WTC11 (cell line): Measurements from ENCODE around the gene SH3PXD2A. TPM values are rescaled to one million over a fixed set of nuclear protein-coding genes. Genes with fewer than 3 reads are reported as not detected.

ENCODE experiments used
- ATAC-seq: fragments of 200-7000 bp; cut with Tn5 transposase; 2 replicates; pipeline ENCODE4 v1.10.0; 2021; ENCODE audit warnings: mild to moderate bottlenecking, moderate library complexity
- CTCF ChIA-PET: fragments of 300-600 bp; sonication (Branson Sonifier 250); formaldehyde crosslinking; loops from one replicate; lab custom pipeline; 2021; ENCODE audit warnings: antibody characterized with exemption; lab: Charles Lee
- POLR2A ChIA-PET: fragments of 350-600 bp; sonication (Branson Sonifier 250); formaldehyde crosslinking; loops from one replicate; lab custom pipeline; 2021; ENCODE audit warnings: antibody characterized with exemption; lab: Charles Lee
- DNase-seq: peaks from one replicate; pipeline ENCODE4 v3.0.0; 2021; ENCODE audit warnings: low spot score
- H3K27ac Mint-ChIP-seq: 2 replicates; pipeline ENCODE4 v1.8.0; 2021; ENCODE audit warnings: mixed read lengths
- H3K27me3 Mint-ChIP-seq: 2 replicates; pipeline ENCODE4 v1.8.0; 2021; ENCODE audit warnings: low read depth, mild to moderate bottlenecking, moderate library complexity, mixed read lengths
- H3K36me3 Mint-ChIP-seq: 2 replicates; pipeline ENCODE4 v1.8.0; 2021; ENCODE audit warnings: mixed read lengths
- H3K4me1 Mint-ChIP-seq: 2 replicates; pipeline ENCODE4 v1.8.0; 2022; ENCODE audit warnings: mixed read lengths
- H3K4me3 Mint-ChIP-seq: 2 replicates; pipeline ENCODE4 v1.8.0; 2021; ENCODE audit warnings: mild to moderate bottlenecking, moderate library complexity, mixed read lengths
- H3K9me3 Mint-ChIP-seq: 2 replicates; pipeline ENCODE4 v1.8.0; 2021; ENCODE audit warnings: mixed read lengths
- EMX1 ChIP-seq: fragments of 250-450 bp; sonication (Bioruptor Pico); IDR thresholded peaks from 2 replicates; pipeline ENCODE4 v1.8.0; 2021; ENCODE audit warnings: mild to moderate bottlenecking
- GRHL2 ChIP-seq: fragments of 250-450 bp; sonication (Bioruptor Pico); IDR thresholded peaks from 2 replicates; pipeline ENCODE4 v1.8.0; 2022; ENCODE audit warnings: mild to moderate bottlenecking, moderate library complexity; ENCODE audit not compliant: insufficient replicate concordance, severe bottlenecking
- MYBL2 ChIP-seq: sonication (generic); formaldehyde crosslinking; IDR thresholded peaks from 2 replicates; pipeline ENCODE4 v1.8.1; 2023; ENCODE audit warnings: mild to moderate bottlenecking, moderate library complexity, missing genetic modification reagents
- NFATC4 ChIP-seq: fragments of 250-450 bp; sonication (Bioruptor Pico); IDR thresholded peaks from 2 replicates; pipeline ENCODE4 v1.9.0; 2021; ENCODE audit warnings: mild to moderate bottlenecking
- NFE2L1 ChIP-seq: sonication (generic); formaldehyde crosslinking; IDR thresholded peaks from 2 replicates; pipeline ENCODE4 v1.8.1; 2023; ENCODE audit warnings: missing genetic modification reagents
- NR1H2 ChIP-seq: sonication (generic); formaldehyde crosslinking; IDR thresholded peaks from 2 replicates; pipeline ENCODE4 v1.9.0; 2021; ENCODE audit warnings: mild to moderate bottlenecking, moderate library complexity, missing genetic modification reagents
- NR2C2 ChIP-seq: sonication (generic); formaldehyde crosslinking; IDR thresholded peaks from 2 replicates; pipeline ENCODE4 v1.8.0; 2022; ENCODE audit warnings: mild to moderate bottlenecking, missing genetic modification reagents
- NR3C1 ChIP-seq: sonication (generic); formaldehyde crosslinking; conservative IDR thresholded peaks from 2 replicates; pipeline ENCODE4 v1.8.1; 2023; ENCODE audit warnings: low read depth, mild to moderate bottlenecking, missing genetic modification reagents
- PRRX2 ChIP-seq: fragments of 250-450 bp; sonication (Bioruptor Pico); IDR thresholded peaks from 2 replicates; pipeline ENCODE4 v1.8.0; 2021; ENCODE audit warnings: mild to moderate bottlenecking
- SMAD4 ChIP-seq: sonication (generic); formaldehyde crosslinking; IDR thresholded peaks from 2 replicates; pipeline ENCODE4 v1.8.0; 2022; ENCODE audit warnings: mild to moderate bottlenecking, missing genetic modification reagents
- TCF7 ChIP-seq: sonication (generic); formaldehyde crosslinking; IDR thresholded peaks from 2 replicates; pipeline ENCODE4 v1.8.0; 2022; ENCODE audit warnings: mild to moderate bottlenecking, low read depth, missing genetic modification reagents, moderate library complexity
- TP53 ChIP-seq: sonication (generic); formaldehyde crosslinking; IDR thresholded peaks from 2 replicates; pipeline ENCODE4 v1.8.1; 2023; ENCODE audit warnings: mild to moderate bottlenecking, missing genetic modification reagents
- ZNF138 ChIP-seq: sonication (generic); formaldehyde crosslinking; conservative IDR thresholded peaks from 2 replicates; pipeline ENCODE4 v1.8.1; 2022; ENCODE audit warnings: mild to moderate bottlenecking, moderate library complexity, missing genetic modification reagents
- total RNA-seq: library from RNA; stranded (reverse); gene quantifications from 3 replicates; pipeline ENCODE4 v1.2.3, GENCODE V29; 2021
- TF ChIP-seq, protein P1 (sequence below): sonication (generic); formaldehyde crosslinking; IDR thresholded peaks from 2 replicates; pipeline ENCODE4 v1.8.1; 2023; ENCODE audit warnings: mild to moderate bottlenecking, missing genetic modification reagents, moderate library complexity
- TF ChIP-seq, protein P2 (sequence below): sonication (generic); formaldehyde crosslinking; conservative IDR thresholded peaks from 2 replicates; pipeline ENCODE4 v1.8.1; 2022; ENCODE audit warnings: mild to moderate bottlenecking, missing genetic modification reagents
- TF ChIP-seq, protein P3 (sequence below): fragments of 250-450 bp; sonication (Bioruptor Pico); IDR thresholded peaks from 2 replicates; pipeline ENCODE4 v1.9.0; 2021; ENCODE audit warnings: mild to moderate bottlenecking
- TF ChIP-seq, protein P4 (sequence below): sonication (generic); formaldehyde crosslinking; IDR thresholded peaks from 2 replicates; pipeline ENCODE4 v1.8.0; 2022; ENCODE audit warnings: mild to moderate bottlenecking, missing genetic modification reagents
- TF ChIP-seq, protein P5 (sequence below): sonication (generic); formaldehyde crosslinking; IDR thresholded peaks from 2 replicates; pipeline ENCODE4 v1.8.1; 2023; ENCODE audit warnings: mild to moderate bottlenecking, missing genetic modification reagents
- TF ChIP-seq, protein P6 (sequence below): fragments of 200-600 bp; IDR thresholded peaks from 2 replicates; pipeline ENCODE4 v1.8.0; 2022; ENCODE audit warnings: antibody characterized with exemption

Gene SH3PXD2A
- total RNA-seq, 1 experiment from 2014 or later = 15.7 TPM

DNA sequence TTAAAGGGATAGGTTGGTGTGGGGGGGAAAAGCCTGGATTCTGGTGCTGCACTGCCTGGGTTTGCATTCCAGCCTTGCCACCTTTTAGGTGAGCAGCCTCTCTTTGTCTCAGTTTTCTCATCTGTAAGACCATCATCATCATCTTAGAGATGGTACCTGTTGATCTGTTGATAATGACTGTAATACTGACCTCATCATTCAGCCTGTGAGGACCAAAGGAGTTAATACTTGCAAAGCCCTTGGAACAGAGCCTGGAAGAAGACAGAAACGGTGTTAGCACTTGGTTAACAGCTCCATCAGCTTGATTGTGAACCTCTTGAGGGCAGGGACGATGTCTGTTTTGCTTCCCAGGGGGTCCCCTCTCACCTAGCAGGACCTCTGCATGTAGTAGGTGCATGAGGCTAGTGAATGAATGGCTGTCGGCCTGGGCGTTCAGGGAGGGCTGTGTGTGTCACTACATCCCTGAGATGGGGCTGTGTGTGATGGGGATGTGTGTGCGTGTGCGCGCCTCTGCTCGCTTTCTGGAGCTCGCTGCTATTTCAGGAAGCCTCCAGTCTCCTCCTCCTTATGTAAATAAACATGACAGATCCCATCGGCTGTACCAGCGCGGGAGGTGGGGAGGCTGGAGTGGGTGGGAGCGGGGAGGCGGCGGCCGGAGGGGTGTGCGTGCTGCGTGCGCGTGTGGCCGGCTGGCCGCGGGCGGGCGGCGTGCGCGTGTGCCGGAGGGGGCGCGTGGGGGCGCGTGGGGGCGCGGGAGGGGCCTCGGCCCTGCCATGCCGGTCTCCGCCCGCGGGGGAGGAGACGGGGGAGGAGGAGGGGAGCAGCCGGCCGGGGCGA is 300.7 kb downstream of the SH3PXD2A start:
- H3K9me3 Mint-ChIP-seq = no peaks in the 10 kb centered on the region
- 0 out of 2 replicates have a peak, but pooled peaks cover 3% of the 10 kb centered on the region for H3K4me1 Mint-ChIP-seq
- ATAC-seq (peak; percentile 79), DNase-seq (peak; percentile 62)
- H3K27me3 Mint-ChIP-seq = peaks cover 26% of the 10 kb centered on the region
- POLR2A ChIA-PET = no interaction called here
- no peak overlapping the region for H3K27ac Mint-ChIP-seq
- H3K4me3 Mint-ChIP-seq = peak overlapping the region; percentile 71
- TF ChIP-seq NFATC4 (no peak), NR2C2 (CRISPR knock-in tag) (no peak), ZNF138 (CRISPR knock-in tag) (no peak), SMAD4 (CRISPR knock-in tag) (no peak), MYBL2 (CRISPR knock-in tag) (no peak), TCF7 (CRISPR knock-in tag) (no peak), PRRX2 (CRISPR knock-in tag) (no peak), NFE2L1 (CRISPR knock-in tag) (no peak), NR3C1 (CRISPR knock-in tag) (no peak), TP53 (CRISPR knock-in tag) (no peak), GRHL2 (CRISPR knock-in tag) (no peak), NR1H2 (no peak), EMX1 (CRISPR knock-in tag) (no peak)
- TF ChIP-seq, protein P1, sequence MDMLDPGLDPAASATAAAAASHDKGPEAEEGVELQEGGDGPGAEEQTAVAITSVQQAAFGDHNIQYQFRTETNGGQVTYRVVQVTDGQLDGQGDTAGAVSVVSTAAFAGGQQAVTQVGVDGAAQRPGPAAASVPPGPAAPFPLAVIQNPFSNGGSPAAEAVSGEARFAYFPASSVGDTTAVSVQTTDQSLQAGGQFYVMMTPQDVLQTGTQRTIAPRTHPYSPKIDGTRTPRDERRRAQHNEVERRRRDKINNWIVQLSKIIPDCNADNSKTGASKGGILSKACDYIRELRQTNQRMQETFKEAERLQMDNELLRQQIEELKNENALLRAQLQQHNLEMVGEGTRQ (CRISPR knock-in tag) = no peak
- TF ChIP-seq, protein P2, sequence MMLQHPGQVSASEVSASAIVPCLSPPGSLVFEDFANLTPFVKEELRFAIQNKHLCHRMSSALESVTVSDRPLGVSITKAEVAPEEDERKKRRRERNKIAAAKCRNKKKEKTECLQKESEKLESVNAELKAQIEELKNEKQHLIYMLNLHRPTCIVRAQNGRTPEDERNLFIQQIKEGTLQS = no peak
- TF ChIP-seq, protein P3, sequence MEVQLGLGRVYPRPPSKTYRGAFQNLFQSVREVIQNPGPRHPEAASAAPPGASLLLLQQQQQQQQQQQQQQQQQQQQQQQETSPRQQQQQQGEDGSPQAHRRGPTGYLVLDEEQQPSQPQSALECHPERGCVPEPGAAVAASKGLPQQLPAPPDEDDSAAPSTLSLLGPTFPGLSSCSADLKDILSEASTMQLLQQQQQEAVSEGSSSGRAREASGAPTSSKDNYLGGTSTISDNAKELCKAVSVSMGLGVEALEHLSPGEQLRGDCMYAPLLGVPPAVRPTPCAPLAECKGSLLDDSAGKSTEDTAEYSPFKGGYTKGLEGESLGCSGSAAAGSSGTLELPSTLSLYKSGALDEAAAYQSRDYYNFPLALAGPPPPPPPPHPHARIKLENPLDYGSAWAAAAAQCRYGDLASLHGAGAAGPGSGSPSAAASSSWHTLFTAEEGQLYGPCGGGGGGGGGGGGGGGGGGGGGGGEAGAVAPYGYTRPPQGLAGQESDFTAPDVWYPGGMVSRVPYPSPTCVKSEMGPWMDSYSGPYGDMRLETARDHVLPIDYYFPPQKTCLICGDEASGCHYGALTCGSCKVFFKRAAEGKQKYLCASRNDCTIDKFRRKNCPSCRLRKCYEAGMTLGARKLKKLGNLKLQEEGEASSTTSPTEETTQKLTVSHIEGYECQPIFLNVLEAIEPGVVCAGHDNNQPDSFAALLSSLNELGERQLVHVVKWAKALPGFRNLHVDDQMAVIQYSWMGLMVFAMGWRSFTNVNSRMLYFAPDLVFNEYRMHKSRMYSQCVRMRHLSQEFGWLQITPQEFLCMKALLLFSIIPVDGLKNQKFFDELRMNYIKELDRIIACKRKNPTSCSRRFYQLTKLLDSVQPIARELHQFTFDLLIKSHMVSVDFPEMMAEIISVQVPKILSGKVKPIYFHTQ = no peak
- TF ChIP-seq, protein P4, sequence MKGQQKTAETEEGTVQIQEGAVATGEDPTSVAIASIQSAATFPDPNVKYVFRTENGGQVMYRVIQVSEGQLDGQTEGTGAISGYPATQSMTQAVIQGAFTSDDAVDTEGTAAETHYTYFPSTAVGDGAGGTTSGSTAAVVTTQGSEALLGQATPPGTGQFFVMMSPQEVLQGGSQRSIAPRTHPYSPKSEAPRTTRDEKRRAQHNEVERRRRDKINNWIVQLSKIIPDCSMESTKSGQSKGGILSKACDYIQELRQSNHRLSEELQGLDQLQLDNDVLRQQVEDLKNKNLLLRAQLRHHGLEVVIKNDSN (CRISPR knock-in tag) = no peak
- TF ChIP-seq, protein P5, sequence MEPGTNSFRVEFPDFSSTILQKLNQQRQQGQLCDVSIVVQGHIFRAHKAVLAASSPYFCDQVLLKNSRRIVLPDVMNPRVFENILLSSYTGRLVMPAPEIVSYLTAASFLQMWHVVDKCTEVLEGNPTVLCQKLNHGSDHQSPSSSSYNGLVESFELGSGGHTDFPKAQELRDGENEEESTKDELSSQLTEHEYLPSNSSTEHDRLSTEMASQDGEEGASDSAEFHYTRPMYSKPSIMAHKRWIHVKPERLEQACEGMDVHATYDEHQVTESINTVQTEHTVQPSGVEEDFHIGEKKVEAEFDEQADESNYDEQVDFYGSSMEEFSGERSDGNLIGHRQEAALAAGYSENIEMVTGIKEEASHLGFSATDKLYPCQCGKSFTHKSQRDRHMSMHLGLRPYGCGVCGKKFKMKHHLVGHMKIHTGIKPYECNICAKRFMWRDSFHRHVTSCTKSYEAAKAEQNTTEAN = no peak
- TF ChIP-seq, protein P6, sequence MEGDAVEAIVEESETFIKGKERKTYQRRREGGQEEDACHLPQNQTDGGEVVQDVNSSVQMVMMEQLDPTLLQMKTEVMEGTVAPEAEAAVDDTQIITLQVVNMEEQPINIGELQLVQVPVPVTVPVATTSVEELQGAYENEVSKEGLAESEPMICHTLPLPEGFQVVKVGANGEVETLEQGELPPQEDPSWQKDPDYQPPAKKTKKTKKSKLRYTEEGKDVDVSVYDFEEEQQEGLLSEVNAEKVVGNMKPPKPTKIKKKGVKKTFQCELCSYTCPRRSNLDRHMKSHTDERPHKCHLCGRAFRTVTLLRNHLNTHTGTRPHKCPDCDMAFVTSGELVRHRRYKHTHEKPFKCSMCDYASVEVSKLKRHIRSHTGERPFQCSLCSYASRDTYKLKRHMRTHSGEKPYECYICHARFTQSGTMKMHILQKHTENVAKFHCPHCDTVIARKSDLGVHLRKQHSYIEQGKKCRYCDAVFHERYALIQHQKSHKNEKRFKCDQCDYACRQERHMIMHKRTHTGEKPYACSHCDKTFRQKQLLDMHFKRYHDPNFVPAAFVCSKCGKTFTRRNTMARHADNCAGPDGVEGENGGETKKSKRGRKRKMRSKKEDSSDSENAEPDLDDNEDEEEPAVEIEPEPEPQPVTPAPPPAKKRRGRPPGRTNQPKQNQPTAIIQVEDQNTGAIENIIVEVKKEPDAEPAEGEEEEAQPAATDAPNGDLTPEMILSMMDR = no peak
- H3K36me3 Mint-ChIP-seq = no peaks in the 10 kb centered on the region
- CTCF ChIA-PET = interaction anchor here (0.6 to 2.7 kb wide), 9 partner anchors 10 to 131 kb away, joined by 3 to 21 read pairs (median 4); no protein-coding TSS in a partner anchor
